Hindlimb muscle (tissue), 1 donor: Measurements from ENCODE around the gene MYL6B. TPM values are rescaled to one million over a fixed set of nuclear protein-coding genes. Genes with fewer than 3 reads are reported as not detected.

Experiments used
- polyA plus RNA-seq: library from polyadenylated mRNA; unstranded; fragments of 120-200 nt; gene quantifications from one replicate; pipeline ENCODE4 v1.2.1, GENCODE V29; 2013; ENCODE audit not compliant: insufficient read length

The MYL6B gene
- polyA plus RNA-seq, 1 donor = 426 TPM

Other genes starting within 250 kb of the MYL6B start
- 18.9 TPM for gene PYM1, start 224.7 kb upstream of the MYL6B start, polyA plus RNA-seq
- 16.3 TPM for gene DGKA, start 221.4 kb upstream of the MYL6B start, polyA plus RNA-seq
- 2.0 TPM for gene PMEL, start 186.5 kb upstream of the MYL6B start, polyA plus RNA-seq
- gene CDK2, start 185.8 kb upstream of the MYL6B start, polyA plus RNA-seq = 23.7 TPM
- 124 TPM for gene RAB5B, start 178.5 kb upstream of the MYL6B start, polyA plus RNA-seq
- gene SUOX, start 155.3 kb upstream of the MYL6B start, polyA plus RNA-seq = 14.6 TPM
- gene IKZF4, start 131.5 kb upstream of the MYL6B start, polyA plus RNA-seq = 11.9 TPM
- gene RPS26, start 110.7 kb upstream of the MYL6B start, polyA plus RNA-seq = 467 TPM
- gene ERBB3, start 72.4 kb upstream of the MYL6B start, polyA plus RNA-seq = 212 TPM
- gene PA2G4, start 48.0 kb upstream of the MYL6B start, polyA plus RNA-seq = 115 TPM
- gene RPL41, start 36.0 kb upstream of the MYL6B start, polyA plus RNA-seq = 4,856 TPM
- gene ZC3H10, start 34.3 kb upstream of the MYL6B start, polyA plus RNA-seq = 6.0 TPM
- gene ESYT1, start 24.3 kb upstream of the MYL6B start, polyA plus RNA-seq = 87.7 TPM
- gene MYL6, start 5.8 kb downstream of the MYL6B start, polyA plus RNA-seq = 1,238 TPM
- 67.8 TPM for gene SMARCC2, start 36.9 kb downstream of the MYL6B start, polyA plus RNA-seq
- 45.6 TPM for gene RNF41, start 69.3 kb downstream of the MYL6B start, polyA plus RNA-seq
- gene NABP2, start 71.8 kb downstream of the MYL6B start, polyA plus RNA-seq = 17.4 TPM
- not detected for gene SLC39A5, start 77.5 kb downstream of the MYL6B start, polyA plus RNA-seq
- gene ANKRD52, start 105.8 kb downstream of the MYL6B start, polyA plus RNA-seq = 18.9 TPM
- 16.4 TPM for gene COQ10A, start 114.4 kb downstream of the MYL6B start, polyA plus RNA-seq
- 232 TPM for gene CS, start 147.7 kb downstream of the MYL6B start, polyA plus RNA-seq
- gene CNPY2, start 163.4 kb downstream of the MYL6B start, polyA plus RNA-seq = 41.0 TPM
- gene PAN2, start 181.4 kb downstream of the MYL6B start, polyA plus RNA-seq = 46.7 TPM
- gene IL23A, start 186.3 kb downstream of the MYL6B start, polyA plus RNA-seq = 0.52 TPM
- 71.4 TPM for gene STAT2, start 207.5 kb downstream of the MYL6B start, polyA plus RNA-seq
- not detected for gene APOF, start 210.3 kb downstream of the MYL6B start, polyA plus RNA-seq